ENCODE data around the gene SMAD2.

- TF ChIP-seq CTCF (conservative IDR thresholded peaks at IDR 0.05; ENCODE audit: low read length) (no peak), EZH2phosphoT487 (IDR thresholded peaks at IDR 0.05; ENCODE audit: borderline replicate concordance, low read depth, low read length) (no peak)
Observed at GRCh38 chr18:47830772-47831171, 99.7 kb downstream of the SMAD2 start.
